ENCODE results near the gene ANXA2R. TPM values are rescaled to one million over a fixed set of nuclear protein-coding genes. Genes with fewer than 3 reads are reported as not detected.

ANXA2R gene
- total and polyA plus RNA-seq, 10 donors, result 10.0 to 44.5 (median 17.0) TPM

GRCh38 chr5:43010935-43011315, 29.2 kb downstream of the ANXA2R start:
- TF ChIP-seq CTCF (IDR thresholded peaks at IDR 0.05 in 8 of 11, conservative IDR thresholded peaks at IDR 0.05 in 3 of 11), result no peak
- TF ChIP-seq POLR2A (IDR thresholded peaks at IDR 0.05), result no peak
- no peak for TF ChIP-seq POLR2AphosphoS5 (IDR thresholded peaks at IDR 0.05)

GRCh38 chr5:43008363-43009153, 31.6 kb downstream of the ANXA2R start:
- no peaks in the 10 kb centered on the region for H3K27me3 ChIP-seq (replicated peaks in 1 of 7)
- H3K4me3 ChIP-seq, result peak overlapping the region; percentile 41 to 73 (median 51)
- intact Hi-C loops (cut with DNase I; ENCODE audit: low total_unique reads), result no loop called here
- no peaks in the 10 kb centered on the region for H3K9me3 ChIP-seq
- peak overlapping the region; percentile 94 to 100 (median 99) for H3K27ac ChIP-seq
- peak; percentile 78 to 92 (median 88) for TF ChIP-seq POLR2A (IDR thresholded peaks at IDR 0.05)
- TF ChIP-seq POLR2AphosphoS5 (IDR thresholded peaks at IDR 0.05), result peak; percentile 91 to 99 (median 98)
- peak in 4 of 11 experiments; percentile 3 to 14 (median 10) for TF ChIP-seq CTCF (IDR thresholded peaks at IDR 0.05 in 8 of 11, conservative IDR thresholded peaks at IDR 0.05 in 3 of 11)
- 1 to 7% (median 1%) methylated on average over 25 to 35 of the region's 35 CpGs for WGBS, 5 donors
- H3K4me1 ChIP-seq, result peaks cover 0 to 55% (median 31%) of the 10 kb centered on the region in 6 donors
- H3K36me3 ChIP-seq, result no peaks in the 10 kb centered on the region
- peak; percentile 95 for DNase-seq

More at GRCh38 chr5:43010935-43011315, 29.2 kb downstream of the ANXA2R start:
- intact Hi-C loops (cut with DNase I; ENCODE audit: low total_unique reads), result no loop called here
- Histone ChIP-seq H3K36me3 (no peaks in the 10 kb centered on the region), H3K4me1 (peaks cover 0 to 66% (median 40%) of the 10 kb centered on the region in 6 donors), H3K27ac (peak overlapping the region; percentile 59 to 100 (median 99)), H3K4me3 (peak overlapping the region in 1 of 8 donors; percentile 73), H3K9me3 (no peaks in the 10 kb centered on the region), H3K27me3 (replicated peaks in 1 of 7) (no peaks in the 10 kb centered on the region)
- DNase-seq, result no peak
- 25 to 56% (median 42%) methylated on average over 3 of the region's 3 CpGs for WGBS, 5 donors

- peak; percentile 94 for DNase-seq
- intact Hi-C loops (cut with DNase I; ENCODE audit: low total_unique reads), result no loop called here
- Histone ChIP-seq H3K27ac (peak overlapping the region; percentile 94 to 100 (median 99)), H3K9me3 (no peaks in the 10 kb centered on the region), H3K4me3 (peak overlapping the region; percentile 41 to 73 (median 51)), H3K27me3 (replicated peaks in 1 of 7) (no peaks in the 10 kb centered on the region), H3K36me3 (no peaks in the 10 kb centered on the region), H3K4me1 (peaks cover 0 to 55% (median 31%) of the 10 kb centered on the region in 6 donors)
- TF ChIP-seq POLR2AphosphoS5 (IDR thresholded peaks at IDR 0.05), result peak in 1 of 3 donors; percentile 59
- peak in 1 of 11 experiments; percentile 5 for TF ChIP-seq CTCF (IDR thresholded peaks at IDR 0.05 in 8 of 11, conservative IDR thresholded peaks at IDR 0.05 in 3 of 11)
- peak in 1 of 3 donors; percentile 73 for TF ChIP-seq POLR2A (IDR thresholded peaks at IDR 0.05)
- 0 to 1% (median 1%) methylated on average over 25 of the region's 25 CpGs for WGBS, 5 donors
Observed at GRCh38 chr5:43007911-43008362, 32.2 kb downstream of the ANXA2R start.

All from spleen (tissue), 11 donors.